Testis (tissue), 3 donors: ENCODE data around the gene ECT2. TPM values are rescaled to one million over a fixed set of nuclear protein-coding genes. Genes with fewer than 3 reads are reported as not detected.
"Not testable (repeated sequence)": the region's sequence is repeated elsewhere in the genome, so short reads cannot be mapped to it uniquely, and the experiment has no call there.

Experiments
- DNase-seq: peaks from one replicate; pipeline ENCODE4 v3.0.0-alpha.2; 2019
- H3K27ac ChIP-seq, 2 donors: fragments of 200-600 bp; sonication (generic); one replicate each; pipeline ENCODE4 v1.5.1; 2019
- H3K27me3 ChIP-seq: fragments of 200-600 bp; sonication (generic); one replicate; pipeline ENCODE4 v1.5.1; 2019
- H3K36me3 ChIP-seq: fragments of 200-600 bp; sonication (generic); one replicate; pipeline ENCODE4 v1.5.1; 2017; ENCODE audit warnings: low read depth; ENCODE audit errors: missing control alignments
- H3K4me1 ChIP-seq: fragments of 200-600 bp; sonication (generic); one replicate; pipeline ENCODE4 v1.5.1; 2019
- H3K4me3 ChIP-seq, 2 donors: fragments of 200-600 bp; sonication (generic); one replicate each; pipeline ENCODE4 v1.5.1; 2017 to 2019
- H3K9me3 ChIP-seq: fragments of 200-600 bp; sonication (generic); one replicate; pipeline ENCODE4 v1.5.1; 2017
- CTCF ChIP-seq, 3 experiments: fragments of 450-650 bp in 2 of 3; fragments of 200-600 bp in 1 of 3; sonication (generic) in 1 of 3; IDR thresholded peaks; one replicate each; pipeline ENCODE4 v1.5.1; 2016 to 2019; ENCODE audit warnings: antibody characterized with exemption in 3 of 3, mild to moderate bottlenecking in 2 of 3, moderate library complexity in 1 of 3
- POLR2A ChIP-seq: fragments of 450-650 bp; IDR thresholded peaks from one replicate; pipeline ENCODE4 v1.6.1; 2017; ENCODE audit warnings: antibody characterized with exemption, mild to moderate bottlenecking, moderate library complexity
- whole genome bisulfite sequencing, 2 donors: methylation state at CpG; one replicate each; pipeline ENCODE4 v1.1.5; 2018; 5-methylcytosine and 5-hydroxymethylcytosine counted together
- intact Hi-C: fragments of 100-400 bp; cut with DNase I; formaldehyde crosslinking; loops from one replicate; pipeline ENCODE4 v1.15.1; 2023; ENCODE audit warnings: low total_unique reads
- polyA plus RNA-seq: library from polyadenylated mRNA; stranded (reverse); fragments of 350-450 nt; fragmentation: Illumina TruSeq; extraction: RNeasy Lipid Tissue Mini Kit (QIAGEN cat#74804); gene quantifications from one replicate; pipeline ENCODE4 v1.2.3, GENCODE V29; 2014; ENCODE audit warnings: low read depth, low replicate concordance; ENCODE audit not compliant: insufficient read depth
- total RNA-seq, 2 donors: library from RNA; depleted of rRNA; stranded (reverse); fragments of >200 nt; gene quantifications; one replicate each; pipeline ENCODE4 v1.2.3, GENCODE V29; 2016

The ECT2 gene
- total and polyA plus RNA-seq, 3 donors from 2014 or later: 20.8 to 33.3 (median 21.9) TPM

- Histone ChIP-seq H3K9me3 (no peaks in the 10 kb centered on the region), H3K4me1 (no peaks in the 10 kb centered on the region), H3K4me3 (no peak overlapping the region), H3K27me3 (no peaks in the 10 kb centered on the region), H3K27ac (no peak overlapping the region), H3K36me3 (no peaks in the 10 kb centered on the region)
- intact Hi-C loops: no loop called here
- DNase-seq: no peak
- WGBS, 2 donors: 90 to 100% methylated on average over 1 of the region's 1 CpG
- TF ChIP-seq POLR2A (no peak), CTCF (IDR thresholded peaks at IDR 0.05) (no peak)
Measured at GRCh38 chr3:172752651-172753050, 2.1 kb downstream of the ECT2 start.

GRCh38 chr3:172753125-172753524 lies 2.6 kb downstream of the ECT2 start:
- intact Hi-C loops: no loop called here
- H3K4me1 ChIP-seq: no peaks in the 10 kb centered on the region
- no peak overlapping the region for H3K27ac ChIP-seq
- TF ChIP-seq CTCF (IDR thresholded peaks at IDR 0.05): no peak
- WGBS, 2 donors: 94 to 96% methylated on average over 1 of the region's 1 CpG
- no peak for DNase-seq
- H3K4me3 ChIP-seq: no peak overlapping the region
- H3K9me3 ChIP-seq: no peaks in the 10 kb centered on the region
- no peaks in the 10 kb centered on the region for H3K36me3 ChIP-seq
- H3K27me3 ChIP-seq: no peaks in the 10 kb centered on the region

- H3K27me3 ChIP-seq, H3K36me3 ChIP-seq, H3K27ac ChIP-seq, DNase-seq, H3K9me3 ChIP-seq, H3K4me1 ChIP-seq, intact Hi-C loops, H3K4me3 ChIP-seq: not testable (repeated sequence)
- 95% methylated on average over 6 of the region's 6 CpGs for WGBS, 2 donors
Measured at GRCh38 chr3:172760416-172760815, 9.9 kb downstream of the ECT2 start.

- no peak for TF ChIP-seq POLR2A
- no peak for TF ChIP-seq CTCF (IDR thresholded peaks at IDR 0.05)
- Histone ChIP-seq H3K4me1 (no peaks in the 10 kb centered on the region), H3K9me3 (no peaks in the 10 kb centered on the region), H3K27me3 (no peaks in the 10 kb centered on the region), H3K36me3 (no peaks in the 10 kb centered on the region), H3K27ac (no peak overlapping the region), H3K4me3 (no peak overlapping the region)
- 90 to 91% methylated on average over 2 of the region's 2 CpGs for WGBS, 2 donors
- intact Hi-C loops: no loop called here
- DNase-seq: no peak
Measured at GRCh38 chr3:172766241-172766640, 15.7 kb downstream of the ECT2 start.

- Histone ChIP-seq H3K4me1 (no peaks in the 10 kb centered on the region), H3K27ac (no peak overlapping the region), H3K27me3 (no peaks in the 10 kb centered on the region), H3K9me3 (no peaks in the 10 kb centered on the region), H3K4me3 (no peak overlapping the region), H3K36me3 (no peaks in the 10 kb centered on the region)
- intact Hi-C loops: no loop called here
- WGBS, 2 donors: 89 to 95% methylated on average over 10 of the region's 10 CpGs
- TF ChIP-seq POLR2A (no peak), CTCF (IDR thresholded peaks at IDR 0.05) (no peak)
- no peak for DNase-seq
Measured at GRCh38 chr3:172766718-172767405, 16.3 kb downstream of the ECT2 start.
